Left lobe of liver (tissue), 2 donors: ENCODE results near the gene EFNA5. TPM values are rescaled to one million over a fixed set of nuclear protein-coding genes. Genes with fewer than 3 reads are reported as not detected.
"Not testable (repeated sequence)": the region's sequence is repeated elsewhere in the genome, so short reads cannot be mapped to it uniquely, and the experiment has no call there.

Source experiments
- ATAC-seq: fragments of 200-7000 bp; cut with Tn5 transposase; one replicate; pipeline ENCODE4 v1.9.1; 2020; ENCODE audit warnings: mild to moderate bottlenecking, moderate library complexity
- DNase-seq: peaks from one replicate; pipeline ENCODE4 v3.0.0-alpha.2; 2020; ENCODE audit warnings: low spot score
- total RNA-seq: library from RNA; stranded (reverse); gene quantifications from one replicate; pipeline ENCODE4 v1.2.1, GENCODE V29; 2021
- donor health status: DM: no; HTN: no; CAD: no; lungs with moderate emphysema.
- donor health status: DM: no; HTN: yes; CAD: no.

The EFNA5 gene
- total RNA-seq, 1 donor from 2014 or later = 0.60 TPM

DNA sequence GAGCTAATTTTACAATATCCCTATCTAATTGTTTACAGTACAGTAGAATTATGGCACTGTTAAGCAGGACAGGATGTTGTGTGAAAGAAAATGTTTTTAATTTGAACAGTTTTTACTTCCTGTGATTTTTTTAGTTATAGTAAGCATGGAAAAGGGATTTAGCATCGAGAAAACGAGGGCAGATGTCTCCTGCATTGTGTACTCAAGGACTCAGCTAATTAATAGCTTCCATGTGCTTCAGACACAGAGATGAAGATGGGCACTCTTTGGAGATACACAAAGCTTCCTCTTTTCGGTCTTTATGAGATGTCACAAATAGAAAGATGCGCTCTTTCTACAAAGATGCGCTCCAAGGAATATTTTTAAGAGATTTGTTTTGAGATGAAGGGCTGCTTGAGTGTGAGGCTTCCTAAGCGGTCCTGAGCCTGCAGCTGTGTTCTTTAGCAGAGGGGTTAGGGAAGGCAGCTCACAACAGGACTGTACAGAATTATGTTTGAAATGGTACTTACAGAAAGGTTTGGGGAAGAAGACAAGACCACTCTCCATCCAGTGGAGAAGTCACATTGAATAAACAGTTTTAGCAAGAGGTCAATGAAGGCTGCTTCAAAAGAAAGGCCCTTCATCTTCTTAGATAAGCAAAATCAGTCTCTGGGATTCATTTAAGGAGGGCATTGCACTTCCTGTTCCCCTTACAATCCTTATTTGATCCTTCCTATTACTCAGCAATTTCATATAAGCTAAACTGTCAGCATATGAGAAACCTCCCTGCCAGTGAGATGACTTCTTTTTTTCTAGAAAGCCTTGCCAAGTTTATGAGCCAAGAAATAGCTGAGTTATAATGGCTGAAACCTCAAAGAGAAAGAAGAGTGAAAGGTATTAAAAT, 311.5 kb downstream of the EFNA5 start:
- no peak for DNase-seq
- ATAC-seq = peak; percentile 36

DNA sequence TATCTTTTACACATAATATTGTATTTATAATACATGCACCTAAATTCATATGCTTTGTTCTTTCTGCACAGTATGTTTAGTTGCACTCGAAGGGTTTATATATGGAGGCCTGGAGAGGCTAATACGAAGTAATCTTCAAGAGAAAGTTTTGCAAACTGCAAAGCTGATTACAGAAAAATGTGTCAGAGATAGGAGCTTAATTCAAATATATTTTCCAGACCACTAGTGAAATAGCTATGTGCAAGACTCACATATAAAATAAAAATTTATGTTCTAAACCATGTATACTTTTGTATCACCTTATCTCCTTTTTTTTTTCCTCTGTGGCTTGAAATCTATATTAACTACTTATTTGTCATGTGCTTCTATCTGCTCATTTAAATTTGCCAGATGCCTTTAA, 313.8 kb downstream of the EFNA5 start:
- DNase-seq (no peak), ATAC-seq (no peak)

- ATAC-seq = no peak
Measured at GRCh38 chr5:107352576-107352975, 318.2 kb downstream of the EFNA5 start.

DNA sequence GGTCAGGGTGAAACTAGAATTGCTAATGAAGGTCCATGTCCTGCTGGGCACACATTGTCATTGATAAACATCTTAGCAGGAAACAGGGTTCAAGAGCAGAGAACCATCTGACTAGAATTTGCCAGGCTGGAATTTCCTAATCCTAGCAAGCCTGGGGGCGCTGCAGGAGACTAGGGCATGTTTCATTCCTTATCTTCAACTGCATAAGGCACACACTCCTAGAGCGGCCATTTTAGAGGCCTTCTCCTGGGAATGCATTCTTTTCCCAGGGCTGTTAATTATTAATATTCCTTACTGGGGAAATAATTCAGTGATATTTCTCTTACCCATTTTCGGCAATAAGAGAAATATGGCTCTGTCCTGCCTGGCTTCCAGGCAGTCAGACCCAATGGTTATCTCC, 324.2 kb downstream of the EFNA5 start:
- not testable (repeated sequence) for ATAC-seq, DNase-seq

More at GRCh38 chr5:107352576-107352975, 318.2 kb downstream of the EFNA5 start:
- DNase-seq = no peak

GRCh38 chr5:107342371-107342770, 328.4 kb downstream of the EFNA5 start:
- no peak for DNase-seq
- ATAC-seq = no peak

DNA sequence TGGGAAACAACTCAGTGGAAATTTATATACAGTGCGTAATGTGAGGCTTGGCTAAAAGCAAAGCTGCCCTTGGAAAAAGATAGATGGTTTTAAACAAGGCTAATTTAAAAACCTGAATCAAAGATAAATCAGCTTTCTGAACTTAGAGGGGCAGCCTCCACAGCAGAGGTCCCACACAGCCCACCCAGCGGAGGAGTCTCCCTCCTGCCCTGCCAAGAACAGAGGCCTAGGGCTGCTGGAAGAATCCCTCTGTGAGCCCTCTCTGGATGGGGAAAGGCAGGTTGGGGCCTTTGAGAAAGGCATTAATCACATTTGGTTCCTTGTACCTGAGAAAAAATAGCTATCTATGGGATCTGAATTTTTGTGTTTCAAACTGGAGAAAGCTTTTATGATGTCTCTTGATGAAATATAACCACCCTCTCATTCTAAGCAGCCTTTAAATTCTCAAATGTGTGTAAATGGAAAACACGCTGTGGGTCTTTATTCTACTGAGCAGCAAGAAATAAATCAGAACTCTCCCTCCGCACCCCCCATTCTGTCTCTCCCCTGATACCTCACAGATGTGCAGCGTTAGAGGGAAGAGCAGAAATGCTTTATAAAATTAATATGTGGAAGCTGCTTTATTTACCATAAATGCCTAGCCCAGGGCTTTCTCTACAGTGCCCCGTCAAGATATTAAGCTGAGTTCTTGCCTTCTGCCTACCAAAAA, 329.2 kb downstream of the EFNA5 start:
- DNase-seq (no peak), ATAC-seq (no peak)

GRCh38 chr5:107340631-107341030, 330.1 kb downstream of the EFNA5 start:
- ATAC-seq (no peak), DNase-seq (no peak)

DNA sequence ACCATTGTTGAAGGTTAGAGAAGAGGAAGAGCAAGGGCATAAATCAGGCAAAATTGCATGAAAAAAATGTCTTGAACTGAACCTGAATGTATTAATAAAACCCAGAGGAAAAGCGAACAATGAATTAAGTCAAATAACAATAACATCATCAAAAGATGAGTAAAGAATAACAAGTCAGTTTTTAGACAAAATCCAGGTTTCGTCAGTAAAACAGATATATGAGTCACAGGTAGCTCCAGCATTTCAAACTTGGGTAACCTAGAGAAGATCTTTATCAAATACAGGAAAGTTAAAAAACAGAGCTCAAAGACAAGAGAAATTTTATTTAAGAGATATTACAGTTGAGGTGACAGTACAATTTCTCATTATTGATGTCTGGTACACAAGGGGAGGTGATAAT, 332.4 kb downstream of the EFNA5 start:
- ATAC-seq = no peak
- no peak for DNase-seq

DNA sequence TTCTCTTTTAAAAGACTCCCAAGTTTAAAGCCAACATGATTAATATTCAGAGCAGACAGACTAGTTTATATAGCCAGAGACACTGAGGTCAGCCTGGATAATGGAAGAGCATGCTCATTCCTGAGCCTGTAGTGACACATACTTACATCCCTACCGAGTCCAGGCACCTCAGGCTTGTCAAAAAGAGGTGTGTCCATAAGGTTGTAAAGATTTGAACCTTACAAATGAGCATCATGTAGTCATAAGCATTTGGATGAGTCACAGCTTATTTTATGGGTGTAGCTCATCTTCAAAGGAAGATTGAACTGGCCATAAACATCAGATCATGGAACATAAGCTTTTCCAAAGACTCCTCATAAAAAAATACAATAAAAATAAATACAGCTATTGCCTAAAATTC, 333.5 kb downstream of the EFNA5 start:
- ATAC-seq = no peak
- DNase-seq = no peak

DNA sequence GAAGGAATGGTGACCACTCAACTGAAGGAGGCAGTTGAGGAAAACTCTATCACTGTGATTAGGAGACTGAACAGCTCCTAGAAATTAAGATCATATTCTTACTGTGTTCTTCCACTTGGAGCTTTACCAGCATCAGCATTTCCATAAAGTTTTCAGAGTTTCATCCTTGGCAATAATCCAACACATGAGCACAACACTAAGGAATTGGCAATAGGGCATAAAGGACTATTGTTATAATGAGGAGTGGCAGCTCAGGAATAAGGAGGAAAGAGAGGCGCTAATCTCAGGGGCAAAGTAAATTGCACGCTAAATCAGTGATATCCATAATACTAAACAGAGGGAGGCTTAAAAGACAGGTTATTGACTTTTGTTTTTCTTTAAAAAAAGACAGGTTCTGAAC, 338.9 kb downstream of the EFNA5 start:
- ATAC-seq (no peak), DNase-seq (no peak)

DNA sequence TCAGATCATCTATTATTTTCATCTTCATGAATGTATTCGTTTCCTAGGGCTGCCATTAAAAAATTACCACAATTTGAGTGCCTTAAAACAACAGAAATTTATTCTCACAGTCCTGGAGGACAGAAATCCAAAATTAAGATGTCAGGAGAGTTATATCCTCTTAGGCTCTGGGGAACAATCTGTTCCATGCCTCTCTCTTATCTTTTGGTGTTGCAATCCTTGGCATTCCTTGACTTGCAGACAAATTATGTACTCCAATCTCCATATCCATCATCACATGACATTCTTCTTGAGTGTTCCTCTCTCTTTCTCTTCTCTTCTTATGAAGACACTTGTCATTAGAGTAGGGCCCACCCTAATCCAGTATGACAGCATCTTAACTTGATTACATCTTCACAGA, 339.4 kb downstream of the EFNA5 start:
- DNase-seq (no peak), ATAC-seq (no peak)

DNA sequence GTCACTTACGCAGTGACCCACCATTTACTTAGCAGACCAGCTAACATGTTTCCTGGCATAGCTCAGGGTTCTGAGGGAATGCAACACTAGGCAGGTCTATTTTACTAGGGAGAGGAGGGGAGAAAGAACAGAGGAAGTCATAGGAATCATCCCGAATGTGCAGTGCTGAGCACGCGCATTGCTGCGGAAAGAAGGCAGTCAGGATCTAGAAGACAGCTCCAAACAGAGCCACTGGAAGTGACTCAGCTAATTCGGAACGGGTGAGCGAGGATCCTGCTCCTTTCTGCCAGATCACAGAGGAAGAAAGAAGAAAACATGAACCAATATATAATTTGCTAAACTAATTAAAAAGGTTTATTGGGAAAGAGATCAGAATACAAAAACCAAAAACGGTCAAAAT, 339.8 kb downstream of the EFNA5 start:
- ATAC-seq = no peak
- DNase-seq = no peak

- DNase-seq (no peak), ATAC-seq (no peak)
Measured at GRCh38 chr5:107329850-107330249, 340.9 kb downstream of the EFNA5 start.
